ENCODE measurements around the gene DPP6.

- TF ChIP-seq CTCF (IDR thresholded peaks at IDR 0.05 in 8 of 11, conservative IDR thresholded peaks at IDR 0.05 in 3 of 11) (no peak), POLR2AphosphoS5 (IDR thresholded peaks at IDR 0.05) (no peak)
Observed at GRCh38 chr7:154743206-154743605, 691.0 kb downstream of the DPP6 start.
